Measurements from ENCODE around the gene CFAP161. TPM values are rescaled to one million over a fixed set of nuclear protein-coding genes. Genes with fewer than 3 reads are reported as not detected.
A peak's percentile ranks its signal among the peaks of the same experiment; 100 is the strongest.

Gene CFAP161
- total and polyA plus RNA-seq, 2 experiments from 2014 or later = not detected

DNA sequence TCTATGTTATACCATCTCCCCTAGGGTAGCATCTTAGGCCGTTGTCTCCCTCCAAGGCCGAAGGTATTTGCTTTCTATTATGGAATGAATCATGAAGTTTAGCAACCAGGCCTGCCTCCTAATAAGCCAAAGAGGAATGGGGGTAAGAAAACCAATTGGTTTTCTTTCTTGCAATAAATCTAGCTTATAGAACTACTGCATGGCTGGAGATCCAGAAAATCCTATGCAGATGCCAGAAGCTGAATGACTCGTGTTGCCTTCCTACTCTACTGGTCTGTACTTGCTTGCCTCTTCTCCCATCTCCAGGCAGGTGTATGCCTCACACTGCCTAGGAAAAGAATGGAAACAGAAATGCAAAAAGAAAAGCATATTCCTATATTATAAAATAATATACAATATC, 31.5 kb downstream of the CFAP161 start:
- H3K4me1 ChIP-seq (ENCODE audit: insufficient read depth) = peaks cover 39% of the 10 kb centered on the region
- no peaks in the 10 kb centered on the region for H4K20me1 ChIP-seq (ENCODE audit: insufficient read depth)
- peaks cover 17% of the 10 kb centered on the region; the same call in 1 of the 2 replicates for H3F3A ChIP-seq (ENCODE audit: insufficient read depth)
- no peaks in the 10 kb centered on the region for H3K9me3 ChIP-seq (ENCODE audit: low read depth)
- no peak overlapping the region for H3K4me3 ChIP-seq
- no peak overlapping the region for H2AFZ ChIP-seq
- TF ChIP-seq EZH2phosphoT487 (IDR thresholded peaks at IDR 0.05; ENCODE audit: insufficient read depth, low read depth) = no peak
- no peak for TF ChIP-seq EZH2 (IDR thresholded peaks at IDR 0.05; ENCODE audit: insufficient read depth, poor library complexity, severe bottlenecking)
- no peak overlapping the region for H3K4me2 ChIP-seq (ENCODE audit: unreplicated experiment)
- WGBS, 2 experiments (ENCODE audit: low coverage in 1 of 2, low lambda C conversion rate in 2 of 2, missing lambda C conversion rate in 2 of 2) = 72% methylated on average over 3 of the region's 3 CpGs
- no peak overlapping the region for H3K27ac ChIP-seq
- in situ Hi-C loops (cut with MboI) = no loop called here
- H3K9ac ChIP-seq = no peak overlapping the region
- H3K36me3 ChIP-seq (ENCODE audit: low read depth) = no peaks in the 10 kb centered on the region
- H3K27me3 ChIP-seq (replicated peaks; ENCODE audit: insufficient read depth) = no peaks in the 10 kb centered on the region
- no peaks in the 10 kb centered on the region for H3K9me2 ChIP-seq (ENCODE audit: insufficient read depth)
- DNase-seq = peak; percentile 54
- H3K79me2 ChIP-seq (ENCODE audit: insufficient read depth) = no peaks in the 10 kb centered on the region

DNA sequence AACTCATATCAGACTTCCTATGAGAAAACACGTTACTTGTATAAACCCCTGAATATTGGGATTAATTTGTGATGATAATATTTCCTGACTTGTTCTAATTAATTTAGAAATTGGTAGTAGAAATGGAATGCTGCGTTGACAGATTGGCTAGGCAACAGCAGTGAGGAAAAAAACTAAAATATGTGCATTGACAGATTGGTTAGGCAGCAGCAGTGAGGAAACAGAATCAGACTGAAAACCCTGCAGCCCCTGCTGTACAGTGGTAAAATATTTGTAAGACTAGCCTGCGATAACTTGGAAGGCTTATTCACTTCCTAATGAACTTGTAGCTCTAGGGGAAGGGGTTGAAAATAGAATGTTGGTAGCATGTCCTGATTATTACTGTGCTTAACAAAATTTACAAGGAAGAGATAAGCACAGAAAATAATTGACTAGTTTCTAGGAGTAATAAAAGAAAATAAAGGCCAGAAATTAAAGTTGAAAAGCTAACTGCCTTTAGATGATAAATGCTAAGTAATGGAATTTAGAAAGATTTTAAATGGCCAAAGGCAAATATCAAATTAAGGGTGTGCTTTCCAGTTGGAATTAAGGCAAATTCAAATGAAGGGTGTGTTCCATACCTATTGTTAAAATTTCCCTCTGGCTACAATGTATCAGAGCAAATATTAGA, 32.7 kb downstream of the CFAP161 start:
- H2AFZ ChIP-seq = 0 out of 2 replicates have a peak overlapping the region, but pooled peaks have one; percentile 34
- in situ Hi-C loops (cut with MboI) = no loop called here
- H3K9ac ChIP-seq = no peak overlapping the region

DNA sequence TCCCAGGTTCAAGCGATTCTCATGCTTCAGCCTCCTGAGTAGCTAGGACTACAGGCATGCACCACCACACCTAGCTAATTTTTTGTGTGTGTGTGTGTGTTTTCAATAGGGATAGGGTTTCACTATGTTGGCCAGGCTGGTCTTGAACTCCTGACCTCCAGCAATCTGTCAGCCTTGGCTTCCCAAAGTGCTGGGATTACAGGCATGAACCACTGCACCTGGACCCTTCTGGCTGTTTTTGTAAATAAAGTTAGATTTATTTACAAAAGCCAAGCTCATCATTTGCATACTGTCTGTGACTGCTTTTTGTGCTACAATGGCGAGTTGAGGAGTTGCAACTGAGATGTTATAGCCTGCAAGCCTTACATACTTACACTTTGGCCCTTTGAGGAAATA, 34.1 kb downstream of the CFAP161 start:
- Histone ChIP-seq H4K20me1 (ENCODE audit: insufficient read depth) (no peaks in the 10 kb centered on the region), H3K27me3 (replicated peaks; ENCODE audit: insufficient read depth) (no peaks in the 10 kb centered on the region), H3K9me2 (ENCODE audit: insufficient read depth) (no peaks in the 10 kb centered on the region), H3K9ac (no peak overlapping the region), H3F3A (ENCODE audit: insufficient read depth) (peaks cover 17% of the 10 kb centered on the region; the same call in 1 of the 2 replicates), H2AFZ (no peak overlapping the region), H3K36me3 (ENCODE audit: low read depth) (no peaks in the 10 kb centered on the region), H3K9me3 (ENCODE audit: low read depth) (no peaks in the 10 kb centered on the region), H3K4me2 (ENCODE audit: unreplicated experiment) (no peak overlapping the region), H3K79me2 (ENCODE audit: insufficient read depth) (no peaks in the 10 kb centered on the region), H3K4me3 (no peak overlapping the region), H3K4me1 (ENCODE audit: insufficient read depth) (peaks cover 37% of the 10 kb centered on the region), H3K27ac (no peak overlapping the region)
- no peak for DNase-seq
- in situ Hi-C loops (cut with MboI) = no loop called here
- WGBS, 2 experiments (ENCODE audit: low coverage in 1 of 2, low lambda C conversion rate in 2 of 2, missing lambda C conversion rate in 2 of 2) = 88 to 97% methylated on average over 2 of the region's 2 CpGs
- no peak for TF ChIP-seq EZH2 (IDR thresholded peaks at IDR 0.05; ENCODE audit: insufficient read depth, poor library complexity, severe bottlenecking)
- no peak for TF ChIP-seq EZH2phosphoT487 (IDR thresholded peaks at IDR 0.05; ENCODE audit: insufficient read depth, low read depth)

More for the DNA sequence above, 32.7 kb downstream of the CFAP161 start:
- H3K4me3 ChIP-seq = no peak overlapping the region
- no peak overlapping the region for H3K27ac ChIP-seq
- TF ChIP-seq EZH2phosphoT487 (IDR thresholded peaks at IDR 0.05; ENCODE audit: insufficient read depth, low read depth) (no peak), EZH2 (IDR thresholded peaks at IDR 0.05; ENCODE audit: insufficient read depth, poor library complexity, severe bottlenecking) (no peak)
- H3K9me2 ChIP-seq (ENCODE audit: insufficient read depth) = no peaks in the 10 kb centered on the region
- no peaks in the 10 kb centered on the region for H3K27me3 ChIP-seq (replicated peaks; ENCODE audit: insufficient read depth)
- WGBS, 2 experiments (ENCODE audit: low coverage in 1 of 2, low lambda C conversion rate in 2 of 2, missing lambda C conversion rate in 2 of 2) = 17 to 25% methylated on average over 3 of the region's 3 CpGs
- H3K4me1 ChIP-seq (ENCODE audit: insufficient read depth) = peaks cover 37% of the 10 kb centered on the region
- no peaks in the 10 kb centered on the region for H3K9me3 ChIP-seq (ENCODE audit: low read depth)
- no peaks in the 10 kb centered on the region for H4K20me1 ChIP-seq (ENCODE audit: insufficient read depth)
- no peaks in the 10 kb centered on the region for H3K36me3 ChIP-seq (ENCODE audit: low read depth)
- H3K4me2 ChIP-seq (ENCODE audit: unreplicated experiment) = no peak overlapping the region
- H3K79me2 ChIP-seq (ENCODE audit: insufficient read depth) = no peaks in the 10 kb centered on the region
- no peak for DNase-seq
- H3F3A ChIP-seq (ENCODE audit: insufficient read depth) = peaks cover 17% of the 10 kb centered on the region; the same call in 1 of the 2 replicates

DNA sequence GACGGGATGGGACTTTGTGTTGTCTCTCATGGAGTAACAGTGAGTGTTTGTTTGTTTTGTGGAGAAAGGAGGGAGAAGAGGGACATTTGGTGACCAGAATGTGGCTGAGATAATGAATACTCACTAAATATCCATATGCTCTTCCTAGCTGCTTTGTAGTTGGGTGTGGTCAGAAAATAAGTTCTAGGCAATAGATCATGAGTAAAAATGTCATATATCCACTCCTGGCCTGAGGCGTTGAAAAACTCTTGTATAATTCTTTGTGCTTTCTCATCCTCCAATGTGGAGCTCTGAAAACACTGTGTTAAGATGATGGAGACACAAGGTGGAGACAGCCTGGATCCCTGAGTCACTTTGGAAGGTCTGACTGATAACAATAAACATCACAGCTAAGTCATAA, 34.6 kb downstream of the CFAP161 start:
- in situ Hi-C loops (cut with MboI) = no loop called here
- peak; percentile 20 for DNase-seq
- H3K9me2 ChIP-seq (ENCODE audit: insufficient read depth) = no peaks in the 10 kb centered on the region
- no peak overlapping the region for H3K4me3 ChIP-seq
- no peaks in the 10 kb centered on the region for H3K79me2 ChIP-seq (ENCODE audit: insufficient read depth)
- H3K36me3 ChIP-seq (ENCODE audit: low read depth) = no peaks in the 10 kb centered on the region
- no peak overlapping the region for H3K9ac ChIP-seq
- H2AFZ ChIP-seq = no peak overlapping the region
- H3K9me3 ChIP-seq (ENCODE audit: low read depth) = no peaks in the 10 kb centered on the region
- peaks cover 37% of the 10 kb centered on the region for H3K4me1 ChIP-seq (ENCODE audit: insufficient read depth)
- no peaks in the 10 kb centered on the region for H3K27me3 ChIP-seq (replicated peaks; ENCODE audit: insufficient read depth)
- no peak overlapping the region for H3K4me2 ChIP-seq (ENCODE audit: unreplicated experiment)
- no peak overlapping the region for H3K27ac ChIP-seq
- peaks cover 17% of the 10 kb centered on the region; the same call in 1 of the 2 replicates for H3F3A ChIP-seq (ENCODE audit: insufficient read depth)
- TF ChIP-seq EZH2phosphoT487 (IDR thresholded peaks at IDR 0.05; ENCODE audit: insufficient read depth, low read depth) = no peak
- TF ChIP-seq EZH2 (IDR thresholded peaks at IDR 0.05; ENCODE audit: insufficient read depth, poor library complexity, severe bottlenecking) = no peak
- H4K20me1 ChIP-seq (ENCODE audit: insufficient read depth) = no peaks in the 10 kb centered on the region
- WGBS, 2 experiments (ENCODE audit: low coverage in 1 of 2, low lambda C conversion rate in 2 of 2, missing lambda C conversion rate in 2 of 2) = 57 to 74% methylated on average over 2 of the region's 2 CpGs

Data from GM23248 (cell line).